Hematopoietic multipotent progenitor cell (in vitro differentiated cells): ENCODE measurements around the gene CROCC2. TPM values are rescaled to one million over a fixed set of nuclear protein-coding genes. Genes with fewer than 3 reads are reported as not detected.
A peak's percentile ranks its signal among the peaks of the same experiment; 100 is the strongest.

Experiments used
- DNase-seq, 3 donors: peaks; one replicate each; pipeline ENCODE4 v3.0.0-alpha.2; 2011 to 2015; ENCODE audit warnings: low read depth in 2 of 3, low spot score in 2 of 3
- total RNA-seq: library from RNA; depleted of rRNA; stranded (reverse); fragments of >200 nt; gene quantifications from one replicate; pipeline ENCODE4 v1.2.3, GENCODE V29; 2012

The CROCC2 gene
- total RNA-seq, 1 donor, result not detected

DNA sequence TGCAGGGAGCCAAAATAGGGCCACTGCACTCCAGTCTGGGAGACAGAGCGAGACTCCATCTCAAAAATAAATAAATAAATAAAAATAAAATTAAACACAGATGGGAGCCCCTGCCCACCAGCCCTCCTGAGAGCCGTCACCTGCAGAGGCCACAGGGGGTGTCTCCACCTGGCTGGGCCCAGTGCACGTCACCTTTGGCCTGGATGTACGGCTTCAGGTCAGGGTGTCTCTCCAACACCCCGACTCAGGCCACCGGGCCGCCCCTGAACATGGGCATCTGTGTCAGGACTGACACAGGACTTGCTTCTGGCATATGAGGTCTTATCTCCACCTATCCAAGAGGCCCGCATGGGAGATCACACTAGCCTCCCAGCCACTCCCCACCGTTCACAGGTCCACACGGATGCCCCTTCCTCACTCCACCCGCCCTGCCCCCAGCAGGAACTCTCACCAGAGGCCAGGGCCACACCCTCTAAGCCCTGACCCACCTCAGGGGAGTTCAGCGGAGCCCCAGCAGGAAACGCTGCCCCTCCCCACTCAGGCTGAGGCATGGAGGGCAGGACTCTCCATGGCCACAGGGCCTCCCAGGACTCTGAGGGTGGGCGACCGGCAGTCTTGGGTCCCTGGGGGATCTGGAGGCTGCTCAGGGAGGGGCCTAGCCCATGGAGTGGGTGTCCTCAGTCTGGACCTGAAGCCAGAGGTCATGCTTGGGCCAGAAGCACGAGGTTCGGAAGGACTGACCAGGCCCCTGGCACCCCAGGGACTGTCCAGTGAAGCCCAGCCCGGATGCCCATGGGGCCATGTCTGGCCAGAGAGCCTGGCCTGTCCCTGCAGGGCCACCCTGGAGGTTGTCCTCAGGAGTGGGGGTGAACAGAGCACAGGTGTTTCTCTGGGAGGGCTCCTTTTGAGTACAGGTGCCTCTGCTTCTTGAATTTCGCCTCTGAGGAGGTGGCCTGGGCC lies 1.6 kb upstream of the CROCC2 start:
- DNase-seq, result no peak

DNA sequence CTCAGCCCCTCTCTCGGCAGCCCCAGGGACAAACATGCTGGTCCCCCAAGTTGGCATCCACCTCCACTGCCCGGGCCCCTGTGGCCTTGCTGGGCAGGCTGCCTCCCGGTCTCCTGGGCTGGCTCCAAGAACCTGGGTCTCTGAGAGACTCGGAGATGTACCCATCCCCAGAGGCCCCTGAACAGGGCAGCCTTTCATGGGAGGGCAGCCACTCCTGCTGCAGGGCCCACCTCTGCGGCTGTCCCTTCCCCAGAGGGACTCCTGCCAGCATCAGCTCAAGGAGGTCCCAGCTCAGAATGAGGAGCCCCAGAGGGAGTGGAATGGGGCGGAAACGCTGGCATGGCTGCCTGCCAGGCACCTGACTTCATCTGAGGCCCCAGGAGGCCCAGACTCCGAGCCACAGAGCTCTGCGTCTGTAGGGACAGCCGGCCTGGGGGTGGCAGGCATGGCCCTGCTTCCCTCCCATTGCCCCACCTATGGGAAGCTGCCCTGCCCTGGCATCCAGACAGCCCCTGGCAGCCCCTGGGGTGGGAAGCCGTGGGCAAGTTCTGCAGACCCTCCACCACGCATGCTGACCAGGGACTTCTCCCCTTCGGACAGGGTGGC lies 857 bp upstream of the CROCC2 start:
- peak in 1 of 3 donors; percentile 36 for DNase-seq

DNA sequence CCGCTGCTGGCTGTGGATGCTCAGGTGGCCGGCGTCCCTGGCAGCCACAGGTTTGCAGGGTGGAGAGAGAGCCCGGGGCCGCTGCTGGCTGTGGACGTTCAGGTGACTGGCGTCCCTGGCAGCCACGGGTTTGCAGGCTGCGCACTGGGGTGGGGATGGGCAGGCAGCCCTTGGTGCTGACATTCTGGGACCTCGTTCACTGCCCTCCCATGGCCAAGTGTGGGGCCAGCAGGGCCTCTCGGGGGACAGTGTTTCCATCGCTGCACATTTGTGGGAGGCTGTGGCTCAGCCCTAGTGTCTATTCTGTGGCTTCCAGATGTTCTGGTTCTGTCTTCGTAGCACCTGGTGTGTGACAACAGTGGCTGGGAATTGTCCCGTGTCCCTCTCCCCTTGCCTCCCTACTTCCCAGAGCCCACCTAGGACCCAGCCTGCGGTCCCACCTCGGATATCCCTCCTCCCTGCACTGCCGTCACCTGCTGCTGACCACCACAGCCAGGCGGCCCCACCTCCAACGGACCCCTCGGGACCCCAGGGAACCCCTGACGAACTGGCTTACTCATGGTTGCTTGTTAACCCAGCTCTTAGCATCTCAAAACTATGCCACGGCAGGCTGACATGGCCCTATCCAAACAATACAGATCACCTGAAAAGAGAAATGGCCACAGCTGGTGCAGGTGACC lies 915 bp downstream of the CROCC2 start:
- DNase-seq, result no peak

DNA sequence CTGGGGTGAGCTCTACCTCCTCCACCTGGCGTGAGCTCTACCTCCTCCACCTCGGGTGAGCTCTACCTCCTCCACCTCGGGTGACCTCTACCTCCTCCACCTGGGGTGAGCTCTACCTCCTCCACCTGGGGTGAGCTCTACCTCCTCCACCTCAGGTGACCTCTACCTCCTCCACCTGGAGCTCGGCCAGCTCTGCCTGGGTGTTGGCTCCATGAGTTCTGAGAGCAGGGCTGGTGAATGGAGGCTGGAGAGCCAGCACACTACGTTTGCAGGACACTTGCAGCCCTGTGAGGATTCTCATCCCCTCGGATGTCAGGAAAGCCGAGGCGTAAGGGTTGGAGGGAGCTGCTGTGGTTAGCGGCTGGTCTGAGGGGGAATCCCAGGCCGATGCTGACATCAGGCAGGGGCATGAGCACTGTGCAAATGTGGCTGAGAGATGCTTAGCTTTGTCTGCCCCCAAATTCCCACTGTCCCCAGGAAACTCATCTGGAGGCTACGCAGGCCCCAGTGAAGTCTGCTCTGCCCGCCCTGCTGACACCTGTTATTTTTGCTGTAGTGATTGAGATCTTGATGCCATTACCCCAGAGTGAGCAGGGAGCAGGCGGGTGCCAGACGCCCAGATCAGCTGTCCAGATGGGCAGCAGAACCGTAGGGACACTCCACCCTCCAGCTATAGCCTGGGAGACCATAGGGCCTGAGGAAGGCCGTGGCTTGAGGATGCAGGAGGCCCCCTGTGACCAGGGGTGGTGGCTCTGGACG lies 3.3 kb downstream of the CROCC2 start:
- no peak for DNase-seq

GRCh38 chr2:240911641-240912265 lies 5.6 kb downstream of the CROCC2 start:
- no peak for DNase-seq

- DNase-seq, result no peak
Measured at GRCh38 chr2:240912878-240913809, 7.0 kb downstream of the CROCC2 start.

DNA sequence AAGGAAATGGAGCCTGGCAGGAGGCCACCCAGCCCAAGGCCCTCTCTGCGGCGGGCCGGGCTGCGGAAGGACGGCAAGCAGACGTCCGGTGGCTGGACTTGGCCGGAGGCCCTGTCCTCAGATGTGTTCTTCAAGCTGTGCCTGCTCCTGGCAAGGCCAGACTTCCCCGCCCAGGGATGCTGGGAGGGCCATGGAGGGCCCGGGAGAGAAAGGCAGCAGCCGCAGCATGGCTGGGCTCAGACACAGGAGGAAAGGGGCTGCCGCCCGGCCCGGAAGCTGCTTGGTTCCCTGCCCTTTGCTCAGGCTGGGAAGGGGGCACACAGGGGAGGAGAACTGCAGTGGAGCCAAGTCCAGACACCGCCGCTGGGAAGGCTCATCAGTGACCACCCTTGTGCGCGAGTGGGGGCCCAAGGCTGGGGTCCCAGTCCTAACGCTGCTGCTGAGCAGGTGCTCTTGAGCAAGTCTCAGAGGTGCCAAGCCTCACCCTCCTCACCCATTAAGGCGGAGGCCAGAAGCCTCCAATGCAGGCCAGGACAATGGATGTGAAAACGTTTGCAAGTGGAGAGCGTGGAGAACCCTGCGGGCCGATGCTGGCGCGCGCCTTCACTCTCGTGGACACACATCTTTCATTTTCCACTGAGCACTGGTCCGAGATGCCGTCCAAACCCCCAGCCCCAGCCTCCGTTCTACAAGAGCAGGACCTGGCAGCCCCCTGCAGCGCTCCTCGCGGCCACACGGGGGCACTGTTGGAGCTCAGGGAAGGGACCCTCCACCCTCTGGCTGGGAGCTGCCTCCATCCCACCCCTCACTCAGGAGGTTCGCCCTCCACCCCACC lies 7.9 kb downstream of the CROCC2 start:
- peak; percentile 26 to 70 (median 54) for DNase-seq

- no peak for DNase-seq
Measured at GRCh38 chr2:240914645-240915525, 8.7 kb downstream of the CROCC2 start.

GRCh38 chr2:240915526-240916341 lies 9.6 kb downstream of the CROCC2 start:
- peak in 1 of 3 donors; percentile 37 for DNase-seq

- peak in 1 of 3 donors; percentile 21 for DNase-seq
Measured at GRCh38 chr2:240916571-240917008, 10.5 kb downstream of the CROCC2 start.

DNA sequence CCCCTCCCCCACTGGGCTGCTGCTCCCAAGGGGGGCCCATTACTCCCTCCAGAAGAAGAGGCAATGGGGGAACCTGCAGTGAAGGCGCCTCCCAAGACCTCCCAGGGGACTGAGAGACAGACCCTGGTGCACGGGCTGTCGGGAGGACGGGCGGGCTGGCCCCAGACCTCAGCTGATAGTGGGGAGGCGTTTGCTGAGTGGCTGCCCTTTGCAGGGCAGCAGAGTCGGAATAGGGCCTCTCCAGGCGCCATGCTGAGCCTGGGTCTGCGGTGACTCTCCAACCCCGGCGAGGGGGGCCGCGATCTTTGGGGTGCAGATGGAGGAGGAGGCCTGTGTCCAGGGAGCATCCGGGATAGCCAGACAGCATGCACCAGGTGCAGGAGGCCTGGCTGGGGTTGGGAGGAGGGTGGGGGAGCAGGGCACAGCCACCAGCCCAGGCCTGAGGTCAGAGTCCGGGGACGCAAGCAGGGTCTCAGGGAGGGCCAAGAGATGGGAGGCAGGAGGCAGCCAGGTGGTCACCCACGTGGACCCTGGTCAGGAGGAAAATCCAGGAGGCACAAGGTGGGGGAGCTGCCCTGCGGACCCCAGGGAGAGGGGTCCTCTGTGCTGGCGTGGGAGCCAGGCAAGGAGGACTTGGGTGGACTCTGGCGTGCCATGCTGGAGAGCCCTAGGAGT lies 11.0 kb downstream of the CROCC2 start:
- no peak for DNase-seq

DNA sequence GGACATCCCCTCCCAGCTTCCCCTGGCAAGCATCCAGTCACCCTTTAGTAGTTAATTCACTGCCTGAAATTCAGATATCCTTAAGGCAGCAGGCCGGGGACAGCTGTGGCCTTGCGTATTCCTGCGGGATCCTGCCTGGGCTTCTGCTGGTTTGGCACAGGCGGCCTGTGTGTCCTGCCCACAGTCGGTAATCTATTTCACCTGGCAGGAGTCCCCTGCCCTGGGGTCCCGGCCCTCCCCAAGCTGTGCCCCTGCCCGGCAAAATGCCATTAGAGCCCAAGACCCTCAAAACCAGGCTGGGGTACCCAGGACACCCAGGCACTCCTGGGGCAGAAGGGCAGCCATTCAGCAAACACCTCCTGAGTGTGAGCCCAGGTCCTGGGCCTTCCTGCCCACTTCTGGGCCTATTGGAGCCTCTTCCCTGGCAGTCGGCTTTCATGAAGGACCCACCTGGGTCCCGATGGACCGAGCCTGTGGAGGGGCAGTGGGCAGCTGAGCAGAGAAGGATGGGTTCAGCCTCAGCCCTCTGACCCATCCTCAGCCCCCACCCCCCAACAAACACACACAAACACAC lies 11.6 kb downstream of the CROCC2 start:
- DNase-seq, result no peak

DNA sequence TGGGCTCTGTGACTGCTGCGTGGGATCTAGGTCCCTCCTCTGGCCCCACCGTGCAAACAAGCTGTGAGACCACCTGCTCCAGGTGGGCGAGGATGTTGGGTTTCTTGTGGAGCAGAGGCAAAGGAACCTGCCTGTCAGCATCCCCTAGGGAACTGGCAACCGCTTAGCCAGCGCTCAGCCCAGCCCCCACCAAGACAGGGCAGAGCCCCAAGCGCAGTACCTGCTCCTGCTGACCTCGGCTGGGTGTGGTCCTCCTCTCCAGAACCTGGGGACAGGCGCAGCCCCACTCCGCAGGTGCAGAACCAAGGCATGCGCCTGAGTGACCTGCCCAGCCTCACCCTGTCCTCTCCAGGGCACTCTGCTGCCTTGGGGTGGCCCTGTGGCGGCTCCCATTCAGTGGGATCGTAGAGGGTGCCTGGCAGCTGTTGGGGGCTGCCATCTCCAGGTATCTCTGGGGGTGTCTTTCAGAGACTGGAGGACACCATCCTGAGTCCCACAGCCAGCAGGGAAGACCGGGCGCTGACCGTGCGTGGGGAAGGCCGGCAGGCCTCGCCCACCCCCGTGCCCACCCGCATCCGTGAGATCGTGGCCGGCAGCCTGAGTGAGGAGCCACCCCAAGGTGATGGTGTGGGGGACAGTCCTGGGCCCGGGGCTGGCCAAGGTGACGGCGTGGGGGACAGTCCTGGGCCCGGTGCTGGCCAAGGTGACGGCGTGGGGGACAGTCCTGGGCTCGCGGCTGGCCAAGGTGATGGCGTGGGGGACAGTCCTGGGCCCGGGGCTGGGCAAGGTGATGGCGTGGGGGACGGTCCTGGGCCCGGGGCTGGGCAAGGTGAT lies 12.3 kb downstream of the CROCC2 start:
- no peak for DNase-seq

DNA sequence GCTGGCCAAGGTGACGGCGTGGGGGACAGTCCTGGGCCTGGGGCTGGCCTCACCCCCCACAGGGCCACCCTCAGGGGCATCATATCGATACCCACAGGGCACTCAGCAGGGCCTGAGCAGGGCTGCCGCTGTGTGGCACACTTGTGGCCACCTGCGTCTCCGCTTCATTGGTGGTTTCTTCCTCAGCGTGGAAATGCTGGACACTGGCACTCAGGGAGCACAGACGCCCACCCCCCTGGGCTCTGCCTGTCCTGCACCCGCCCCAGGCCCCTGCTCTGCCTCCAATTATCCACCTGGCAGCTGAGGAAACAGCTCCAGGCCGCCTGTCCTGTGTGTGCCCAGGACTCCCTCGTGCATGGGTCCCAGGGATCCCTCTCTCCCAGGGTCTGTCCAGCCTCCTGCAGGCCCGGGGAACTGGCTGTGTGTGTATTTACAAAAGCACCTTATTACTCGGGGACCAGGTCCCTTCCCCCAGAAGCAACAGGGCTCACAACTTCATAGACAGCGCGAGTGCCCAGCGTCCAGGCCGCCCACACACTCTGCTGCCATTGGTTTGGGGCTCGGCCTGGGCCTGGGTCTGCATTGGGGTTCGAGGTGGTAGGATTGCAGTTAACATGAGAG lies 13.1 kb downstream of the CROCC2 start:
- no peak for DNase-seq
